Ascending aorta (tissue), 2 donors: Measurements from ENCODE around the gene OR4F15. TPM values are rescaled to one million over a fixed set of nuclear protein-coding genes. Genes with fewer than 3 reads are reported as not detected.

Experiments
- DNase-seq, 2 donors: peaks; one replicate each; pipeline ENCODE4 v3.0.0-alpha.2; 2019; ENCODE audit warnings: low spot score in 2 of 2
- H3K27ac ChIP-seq, 2 donors: fragments of 200-600 bp; sonication (generic); one replicate each; pipeline ENCODE4 v1.5.1; 2016 to 2017; ENCODE audit warnings: mild to moderate bottlenecking in 1 of 2
- H3K27me3 ChIP-seq: fragments of 200-600 bp; sonication (generic); one replicate; pipeline ENCODE4 v1.5.1; 2017
- H3K36me3 ChIP-seq, 2 donors: fragments of 200-600 bp; sonication (generic); one replicate each; pipeline ENCODE4 v1.5.1; 2016
- H3K4me1 ChIP-seq, 2 donors: fragments of 200-600 bp; sonication (generic); one replicate each; pipeline ENCODE4 v1.5.1; 2016 to 2017; ENCODE audit warnings: mild to moderate bottlenecking in 1 of 2
- H3K4me3 ChIP-seq, 2 donors: fragments of 200-600 bp; sonication (generic); one replicate each; pipeline ENCODE4 v1.5.1; 2016 to 2017; ENCODE audit warnings: mild to moderate bottlenecking in 1 of 2
- H3K9me3 ChIP-seq, 2 donors: fragments of 200-600 bp; sonication (generic); one replicate each; pipeline ENCODE4 v1.5.1; 2016
- CTCF ChIP-seq, 3 experiments: fragments of 200-600 bp in 2 of 3; fragments of 450-650 bp in 1 of 3; sonication (generic) in 2 of 3; IDR thresholded peaks; one replicate each; pipeline ENCODE4 v1.5.1; 2016 to 2019; ENCODE audit warnings: antibody characterized with exemption in 3 of 3, mild to moderate bottlenecking in 1 of 3, moderate library complexity in 1 of 3
- intact Hi-C: fragments of 100-400 bp; cut with DNase I; formaldehyde crosslinking; loops from one replicate; pipeline ENCODE4 v1.15.1; 2023
- total RNA-seq: library from RNA; depleted of rRNA; stranded (reverse); fragments of >200 nt; gene quantifications from one replicate; pipeline ENCODE4 v1.1.0, GENCODE V29; 2016

OR4F15 gene
- total RNA-seq, 1 donor from 2014 or later, result not detected

GRCh38 chr15:101828774-101829173 lies 16.8 kb downstream of the OR4F15 start:
- intact Hi-C loops, result no loop called here
- H3K9me3 ChIP-seq, result peaks cover 0 to 2% of the 10 kb centered on the region in 2 donors
- H3K4me3 ChIP-seq, result no peak overlapping the region
- no peak for DNase-seq
- H3K27me3 ChIP-seq, result no peaks in the 10 kb centered on the region
- H3K36me3 ChIP-seq, result no peaks in the 10 kb centered on the region
- no peak overlapping the region for H3K27ac ChIP-seq
- TF ChIP-seq CTCF (IDR thresholded peaks at IDR 0.05), result no peak
- no peaks in the 10 kb centered on the region for H3K4me1 ChIP-seq

GRCh38 chr15:101841656-101842055 lies 29.7 kb downstream of the OR4F15 start:
- TF ChIP-seq CTCF (IDR thresholded peaks at IDR 0.05), result no peak
- intact Hi-C loops, result no loop called here
- no peaks in the 10 kb centered on the region for H3K36me3 ChIP-seq
- no peaks in the 10 kb centered on the region for H3K4me1 ChIP-seq
- H3K9me3 ChIP-seq, result no peaks in the 10 kb centered on the region
- no peak for DNase-seq
- no peaks in the 10 kb centered on the region for H3K27me3 ChIP-seq
- no peak overlapping the region for H3K27ac ChIP-seq
- no peak overlapping the region for H3K4me3 ChIP-seq

- H3K4me3 ChIP-seq, result no peak overlapping the region
- no peaks in the 10 kb centered on the region for H3K9me3 ChIP-seq
- DNase-seq, result no peak
- no peaks in the 10 kb centered on the region for H3K27me3 ChIP-seq
- H3K36me3 ChIP-seq, result no peaks in the 10 kb centered on the region
- no peak for TF ChIP-seq CTCF (IDR thresholded peaks at IDR 0.05)
- intact Hi-C loops, result no loop called here
- H3K27ac ChIP-seq, result no peak overlapping the region
- H3K4me1 ChIP-seq, result no peaks in the 10 kb centered on the region
Observed at GRCh38 chr15:101844916-101845315, 32.9 kb downstream of the OR4F15 start.

- H3K27ac ChIP-seq, result no peak overlapping the region
- intact Hi-C loops, result no loop called here
- no peak for DNase-seq
- no peak overlapping the region for H3K4me3 ChIP-seq
- no peaks in the 10 kb centered on the region for H3K36me3 ChIP-seq
- no peaks in the 10 kb centered on the region for H3K27me3 ChIP-seq
- H3K4me1 ChIP-seq, result no peaks in the 10 kb centered on the region
- no peaks in the 10 kb centered on the region for H3K9me3 ChIP-seq
- TF ChIP-seq CTCF (IDR thresholded peaks at IDR 0.05), result no peak
Observed at GRCh38 chr15:101852356-101852755, 40.4 kb downstream of the OR4F15 start.

Other genes starting within 250 kb of the OR4F15 start
- 105 TPM for gene TM2D3, start 159.8 kb upstream of the OR4F15 start, total RNA-seq
- 39.5 TPM for gene TARS3, start 87.7 kb upstream of the OR4F15 start, total RNA-seq
- not detected for gene OR4F6, start 8.7 kb upstream of the OR4F15 start, total RNA-seq